H7 (cell line): ENCODE results near the gene SUSD1. TPM values are rescaled to one million over a fixed set of nuclear protein-coding genes. Genes with fewer than 3 reads are reported as not detected.
A peak's percentile ranks its signal among the peaks of the same experiment; 100 is the strongest.

Source experiments
- DNase-seq: peaks from one replicate; pipeline ENCODE4 v3.0.0; 2012
- H3K27me3 ChIP-seq: 2 replicates; pipeline ENCODE4 v1.6.0; 2011; ENCODE audit warnings: mild to moderate bottlenecking, low read length; ENCODE audit not compliant: control insufficient read depth, insufficient read depth
- H3K36me3 ChIP-seq: replicated peaks from 2 replicates; pipeline ENCODE4 v1.5.1; 2011; ENCODE audit warnings: low read length; ENCODE audit not compliant: control insufficient read depth, insufficient read depth
- H3K4me3 ChIP-seq: 2 replicates; pipeline ENCODE4 v1.5.1; 2011; ENCODE audit warnings: low read depth, mild to moderate bottlenecking, control low read depth, low read length, moderate library complexity; ENCODE audit not compliant: insufficient read depth
- total RNA-seq: library from RNA; depleted of rRNA; stranded (reverse); fragments of >200 nt; shearing (Covaris generic); gene quantifications from 2 replicates; pipeline ENCODE4 v1.2.3, GENCODE V29; 2014

SUSD1 gene
- total RNA-seq, 1 experiment from 2014 or later, result 3.0 TPM

GRCh38 chr9:112012026-112012902 is 162.8 kb downstream of the SUSD1 start:
- Histone ChIP-seq H3K36me3 (no peaks in the 10 kb centered on the region), H3K4me3 (no peak overlapping the region), H3K27me3 (no peaks in the 10 kb centered on the region)
- DNase-seq, result no peak

- DNase-seq, result no peak
- no peaks in the 10 kb centered on the region for H3K27me3 ChIP-seq
- no peak overlapping the region for H3K4me3 ChIP-seq
- H3K36me3 ChIP-seq, result no peaks in the 10 kb centered on the region
Observed at GRCh38 chr9:112011051-112011620, 164.0 kb downstream of the SUSD1 start.

GRCh38 chr9:112010537-112010936 is 164.6 kb downstream of the SUSD1 start:
- no peak overlapping the region for H3K4me3 ChIP-seq
- H3K36me3 ChIP-seq, result no peaks in the 10 kb centered on the region
- no peak for DNase-seq
- no peaks in the 10 kb centered on the region for H3K27me3 ChIP-seq

- DNase-seq, result no peak
- Histone ChIP-seq H3K4me3 (no peak overlapping the region), H3K36me3 (no peaks in the 10 kb centered on the region), H3K27me3 (no peaks in the 10 kb centered on the region)
Observed at GRCh38 chr9:112009656-112010055, 165.4 kb downstream of the SUSD1 start.

GRCh38 chr9:112007575-112008240 is 167.4 kb downstream of the SUSD1 start:
- Histone ChIP-seq H3K4me3 (no peak overlapping the region), H3K27me3 (no peaks in the 10 kb centered on the region), H3K36me3 (no peaks in the 10 kb centered on the region)
- no peak for DNase-seq

- Histone ChIP-seq H3K4me3 (no peak overlapping the region), H3K27me3 (no peaks in the 10 kb centered on the region), H3K36me3 (no peaks in the 10 kb centered on the region)
- DNase-seq, result no peak
Observed at GRCh38 chr9:112006361-112007020, 168.6 kb downstream of the SUSD1 start.

- no peak overlapping the region for H3K4me3 ChIP-seq
- DNase-seq, result no peak
- no peaks in the 10 kb centered on the region for H3K36me3 ChIP-seq
- no peaks in the 10 kb centered on the region for H3K27me3 ChIP-seq
Observed at GRCh38 chr9:112005939-112006338, 169.2 kb downstream of the SUSD1 start.

- H3K36me3 ChIP-seq, result no peaks in the 10 kb centered on the region
- H3K27me3 ChIP-seq, result no peaks in the 10 kb centered on the region
Observed at GRCh38 chr9:112003538-112003937, 171.6 kb downstream of the SUSD1 start.

GRCh38 chr9:112002847-112003457 is 172.1 kb downstream of the SUSD1 start:
- Histone ChIP-seq H3K36me3 (no peaks in the 10 kb centered on the region), H3K4me3 (no peak overlapping the region), H3K27me3 (no peaks in the 10 kb centered on the region)
- DNase-seq, result no peak

More at GRCh38 chr9:112003538-112003937, 171.6 kb downstream of the SUSD1 start:
- no peak overlapping the region for H3K4me3 ChIP-seq
- DNase-seq, result no peak

- no peaks in the 10 kb centered on the region for H3K27me3 ChIP-seq
- no peak overlapping the region for H3K4me3 ChIP-seq
- no peak for DNase-seq
- no peaks in the 10 kb centered on the region for H3K36me3 ChIP-seq
Observed at GRCh38 chr9:112002131-112002846, 172.8 kb downstream of the SUSD1 start.

GRCh38 chr9:112000743-112001142 is 174.4 kb downstream of the SUSD1 start:
- peak; percentile 31 for DNase-seq
- H3K36me3 ChIP-seq, result no peaks in the 10 kb centered on the region
- no peaks in the 10 kb centered on the region for H3K27me3 ChIP-seq
- no peak overlapping the region for H3K4me3 ChIP-seq

- no peaks in the 10 kb centered on the region for H3K27me3 ChIP-seq
- no peak for DNase-seq
- no peaks in the 10 kb centered on the region for H3K36me3 ChIP-seq
- H3K4me3 ChIP-seq, result no peak overlapping the region
Observed at GRCh38 chr9:111999319-111999718, 175.8 kb downstream of the SUSD1 start.

- Histone ChIP-seq H3K36me3 (no peaks in the 10 kb centered on the region), H3K27me3 (no peaks in the 10 kb centered on the region), H3K4me3 (no peak overlapping the region)
- DNase-seq, result no peak
Observed at GRCh38 chr9:111997831-111998230, 177.3 kb downstream of the SUSD1 start.
